Measurements from ENCODE around the gene EEPD1. TPM values are rescaled to one million over a fixed set of nuclear protein-coding genes. Genes with fewer than 3 reads are reported as not detected.
"Not testable (repeated sequence)": the region's sequence is repeated elsewhere in the genome, so short reads cannot be mapped to it uniquely, and the experiment has no call there.

Gene EEPD1
- total and polyA plus RNA-seq, 2 donors = 16.9 to 32.8 TPM

GRCh38 chr7:36137754-36138153, 15.3 kb upstream of the EEPD1 start:
- H3K27ac ChIP-seq (ENCODE audit: low read depth in 1 of 2, low read length in 1 of 2) = no peak overlapping the region
- 96% methylated on average over 2 of the region's 2 CpGs for WGBS

DNA sequence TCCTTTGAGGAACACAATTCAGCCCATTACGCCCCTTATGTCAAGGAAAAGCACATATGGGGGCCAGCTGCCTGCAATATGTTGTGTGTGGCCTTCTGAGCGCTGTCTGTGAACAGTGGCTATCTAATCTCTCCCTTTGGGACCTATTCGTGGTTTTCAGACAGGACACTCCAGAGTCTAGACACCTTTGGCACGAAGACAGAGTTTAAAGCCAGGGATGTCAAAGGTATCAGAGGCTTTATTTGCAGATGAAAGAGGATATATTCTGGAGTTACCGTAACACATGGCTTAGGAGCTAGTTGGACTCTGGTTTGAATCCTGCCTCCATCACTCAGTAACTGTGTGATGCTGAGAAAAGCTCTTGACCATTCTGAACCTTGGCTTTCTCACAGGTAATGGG, 14.8 kb upstream of the EEPD1 start:
- H3K9me3 ChIP-seq (ENCODE audit: control insufficient read depth in 2 of 2, insufficient read depth in 1 of 2, low read length in 1 of 2) = peaks cover 0 to 3% of the 10 kb centered on the region in 2 donors
- no peak overlapping the region for H3K4me3 ChIP-seq (ENCODE audit: low read length in 2 of 2)
- DNase-seq (ENCODE audit: low read depth in 6 of 9, low spot score in 9 of 9) = no peak
- H3K27ac ChIP-seq (ENCODE audit: low read depth in 1 of 2, low read length in 1 of 2) = no peak overlapping the region
- WGBS = 93% methylated on average over 5 of the region's 5 CpGs
- no peaks in the 10 kb centered on the region for H3K36me3 ChIP-seq (ENCODE audit: control insufficient read depth in 2 of 2, insufficient read depth in 2 of 2, low read length in 1 of 2)
- no peaks in the 10 kb centered on the region for H3K27me3 ChIP-seq (ENCODE audit: control insufficient read depth in 2 of 2, insufficient read depth in 1 of 2, low read length in 1 of 2)
- peaks cover 4 to 17% of the 10 kb centered on the region in 2 donors for H3K4me1 ChIP-seq (ENCODE audit: control insufficient read depth in 2 of 2, insufficient read depth in 2 of 2, low read length in 2 of 2)

More at GRCh38 chr7:36137754-36138153, 15.3 kb upstream of the EEPD1 start:
- no peak for DNase-seq (ENCODE audit: low read depth in 6 of 9, low spot score in 9 of 9)
- Histone ChIP-seq H3K36me3 (ENCODE audit: control insufficient read depth in 2 of 2, insufficient read depth in 2 of 2, low read length in 1 of 2) (no peaks in the 10 kb centered on the region), H3K27me3 (ENCODE audit: control insufficient read depth in 2 of 2, insufficient read depth in 1 of 2, low read length in 1 of 2) (no peaks in the 10 kb centered on the region), H3K4me1 (ENCODE audit: control insufficient read depth in 2 of 2, insufficient read depth in 2 of 2, low read length in 2 of 2) (peaks cover 4 to 17% of the 10 kb centered on the region in 2 donors), H3K9me3 (ENCODE audit: control insufficient read depth in 2 of 2, insufficient read depth in 1 of 2, low read length in 1 of 2) (peaks cover 0 to 3% of the 10 kb centered on the region in 2 donors), H3K4me3 (ENCODE audit: low read length in 2 of 2) (no peak overlapping the region)

GRCh38 chr7:36141351-36141750, 11.7 kb upstream of the EEPD1 start:
- Histone ChIP-seq H3K27me3 (ENCODE audit: control insufficient read depth in 2 of 2, insufficient read depth in 1 of 2, low read length in 1 of 2) (no peaks in the 10 kb centered on the region), H3K9me3 (ENCODE audit: control insufficient read depth in 2 of 2, insufficient read depth in 1 of 2, low read length in 1 of 2) (no peaks in the 10 kb centered on the region), H3K4me3 (ENCODE audit: low read length in 2 of 2) (no peak overlapping the region), H3K36me3 (ENCODE audit: control insufficient read depth in 2 of 2, insufficient read depth in 2 of 2, low read length in 1 of 2) (no peaks in the 10 kb centered on the region), H3K4me1 (ENCODE audit: control insufficient read depth in 2 of 2, insufficient read depth in 2 of 2, low read length in 2 of 2) (no peaks in the 10 kb centered on the region), H3K27ac (ENCODE audit: low read depth in 1 of 2, low read length in 1 of 2) (no peak overlapping the region)
- WGBS = 97% methylated on average over 1 of the region's 1 CpG
- DNase-seq (ENCODE audit: low read depth in 6 of 9, low spot score in 9 of 9) = no peak

GRCh38 chr7:36141850-36142249, 11.2 kb upstream of the EEPD1 start:
- Histone ChIP-seq H3K27me3 (ENCODE audit: control insufficient read depth in 2 of 2, insufficient read depth in 1 of 2, low read length in 1 of 2) (no peaks in the 10 kb centered on the region), H3K27ac (ENCODE audit: low read depth in 1 of 2, low read length in 1 of 2) (no peak overlapping the region)

GRCh38 chr7:36144189-36144588, 8.9 kb upstream of the EEPD1 start:
- Histone ChIP-seq H3K4me1 (ENCODE audit: control insufficient read depth in 2 of 2, insufficient read depth in 2 of 2, low read length in 2 of 2) (peaks cover 0 to 4% of the 10 kb centered on the region in 2 donors), H3K4me3 (ENCODE audit: low read length in 2 of 2) (no peak overlapping the region), H3K27me3 (ENCODE audit: control insufficient read depth in 2 of 2, insufficient read depth in 1 of 2, low read length in 1 of 2) (no peaks in the 10 kb centered on the region)

More at GRCh38 chr7:36141850-36142249, 11.2 kb upstream of the EEPD1 start:
- DNase-seq (ENCODE audit: low read depth in 6 of 9, low spot score in 9 of 9) = no peak
- H3K4me3 ChIP-seq (ENCODE audit: low read length in 2 of 2) = no peak overlapping the region
- H3K36me3 ChIP-seq (ENCODE audit: control insufficient read depth in 2 of 2, insufficient read depth in 2 of 2, low read length in 1 of 2) = no peaks in the 10 kb centered on the region
- H3K4me1 ChIP-seq (ENCODE audit: control insufficient read depth in 2 of 2, insufficient read depth in 2 of 2, low read length in 2 of 2) = no peaks in the 10 kb centered on the region
- H3K9me3 ChIP-seq (ENCODE audit: control insufficient read depth in 2 of 2, insufficient read depth in 1 of 2, low read length in 1 of 2) = no peaks in the 10 kb centered on the region

DNA sequence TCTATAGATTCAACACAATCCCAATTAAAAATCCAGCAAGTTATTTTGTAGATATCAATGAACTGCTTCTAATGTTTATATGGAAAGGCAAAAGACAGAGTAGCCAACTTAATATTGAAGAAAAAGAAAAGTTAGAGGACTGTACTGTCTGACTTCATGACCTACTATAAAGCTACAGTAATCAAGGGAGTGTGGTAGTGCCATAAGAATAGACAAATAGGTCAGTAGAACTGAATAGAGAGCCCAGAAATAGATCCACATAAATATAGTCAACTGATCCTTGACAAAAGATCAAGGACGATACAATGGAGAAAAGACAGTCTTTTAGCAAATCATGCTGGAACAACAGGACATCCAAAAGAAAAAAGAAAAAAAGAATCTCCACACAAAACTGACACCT, 7.4 kb upstream of the EEPD1 start:
- no peak overlapping the region for H3K27ac ChIP-seq (ENCODE audit: low read depth in 1 of 2, low read length in 1 of 2)
- WGBS = 91% methylated on average over 1 of the region's 1 CpG
- H3K36me3 ChIP-seq (ENCODE audit: control insufficient read depth in 2 of 2, insufficient read depth in 2 of 2, low read length in 1 of 2) = no peaks in the 10 kb centered on the region
- H3K27me3 ChIP-seq (ENCODE audit: control insufficient read depth in 2 of 2, insufficient read depth in 1 of 2, low read length in 1 of 2) = no peaks in the 10 kb centered on the region
- no peak for DNase-seq (ENCODE audit: low read depth in 6 of 9, low spot score in 9 of 9)
- peaks cover 0 to 4% of the 10 kb centered on the region in 2 donors for H3K4me1 ChIP-seq (ENCODE audit: control insufficient read depth in 2 of 2, insufficient read depth in 2 of 2, low read length in 2 of 2)
- H3K9me3 ChIP-seq (ENCODE audit: control insufficient read depth in 2 of 2, insufficient read depth in 1 of 2, low read length in 1 of 2) = peaks cover 0 to 4% of the 10 kb centered on the region in 2 donors
- no peak overlapping the region for H3K4me3 ChIP-seq (ENCODE audit: low read length in 2 of 2)

More at GRCh38 chr7:36144189-36144588, 8.9 kb upstream of the EEPD1 start:
- H3K36me3 ChIP-seq (ENCODE audit: control insufficient read depth in 2 of 2, insufficient read depth in 2 of 2, low read length in 1 of 2) = no peaks in the 10 kb centered on the region
- DNase-seq (ENCODE audit: low read depth in 6 of 9, low spot score in 9 of 9) = no peak
- H3K9me3 ChIP-seq (ENCODE audit: control insufficient read depth in 2 of 2, insufficient read depth in 1 of 2, low read length in 1 of 2) = peaks cover 0 to 4% of the 10 kb centered on the region in 2 donors
- H3K27ac ChIP-seq (ENCODE audit: low read depth in 1 of 2, low read length in 1 of 2) = no peak overlapping the region

DNA sequence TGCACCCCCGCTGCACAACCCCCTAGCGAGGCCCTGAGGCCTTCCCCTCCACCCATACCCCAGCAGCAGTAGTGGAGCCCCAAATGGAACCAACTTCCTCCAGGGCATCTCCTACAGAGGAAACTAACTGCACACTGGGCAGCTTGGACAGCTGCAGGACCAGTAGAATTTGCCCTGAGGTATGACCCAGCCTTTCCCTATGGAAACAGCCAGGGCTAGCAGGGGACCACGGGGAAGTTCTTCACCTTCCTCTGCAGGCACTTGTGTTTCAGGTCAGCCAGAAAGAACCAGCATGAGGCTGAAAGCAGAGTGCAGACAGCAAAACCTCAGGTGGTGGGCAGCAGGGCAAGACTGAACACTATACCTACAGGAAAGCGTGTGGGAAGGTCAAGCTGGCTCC, 5.7 kb upstream of the EEPD1 start:
- 98% methylated on average over 4 of the region's 4 CpGs for WGBS

GRCh38 chr7:36148422-36149065, 4.5 kb upstream of the EEPD1 start:
- H3K36me3 ChIP-seq (ENCODE audit: control insufficient read depth in 2 of 2, insufficient read depth in 2 of 2, low read length in 1 of 2) = no peaks in the 10 kb centered on the region
- no peak overlapping the region for H3K27ac ChIP-seq (ENCODE audit: low read depth in 1 of 2, low read length in 1 of 2)
- no peak overlapping the region for H3K4me3 ChIP-seq (ENCODE audit: low read length in 2 of 2)
- H3K27me3 ChIP-seq (ENCODE audit: control insufficient read depth in 2 of 2, insufficient read depth in 1 of 2, low read length in 1 of 2) = no peaks in the 10 kb centered on the region
- DNase-seq (ENCODE audit: low read depth in 6 of 9, low spot score in 9 of 9) = no peak
- WGBS = 86% methylated on average over 4 of the region's 4 CpGs
- peaks cover 0 to 11% of the 10 kb centered on the region in 2 donors for H3K4me1 ChIP-seq (ENCODE audit: control insufficient read depth in 2 of 2, insufficient read depth in 2 of 2, low read length in 2 of 2)
- H3K9me3 ChIP-seq (ENCODE audit: control insufficient read depth in 2 of 2, insufficient read depth in 1 of 2, low read length in 1 of 2) = peaks cover 0 to 4% of the 10 kb centered on the region in 2 donors

More for the DNA sequence above, 5.7 kb upstream of the EEPD1 start:
- Histone ChIP-seq H3K4me3 (ENCODE audit: low read length in 2 of 2) (no peak overlapping the region), H3K36me3 (ENCODE audit: control insufficient read depth in 2 of 2, insufficient read depth in 2 of 2, low read length in 1 of 2) (no peaks in the 10 kb centered on the region), H3K9me3 (ENCODE audit: control insufficient read depth in 2 of 2, insufficient read depth in 1 of 2, low read length in 1 of 2) (peaks cover 0 to 4% of the 10 kb centered on the region in 2 donors), H3K27ac (ENCODE audit: low read depth in 1 of 2, low read length in 1 of 2) (no peak overlapping the region), H3K4me1 (ENCODE audit: control insufficient read depth in 2 of 2, insufficient read depth in 2 of 2, low read length in 2 of 2) (peaks cover 0 to 7% of the 10 kb centered on the region in 2 donors), H3K27me3 (ENCODE audit: control insufficient read depth in 2 of 2, insufficient read depth in 1 of 2, low read length in 1 of 2) (no peaks in the 10 kb centered on the region)
- DNase-seq (ENCODE audit: low read depth in 6 of 9, low spot score in 9 of 9) = no peak

GRCh38 chr7:36149240-36149639, 3.8 kb upstream of the EEPD1 start:
- not testable (repeated sequence) for H3K27ac ChIP-seq (ENCODE audit: low read depth in 1 of 2, low read length in 1 of 2)

More at GRCh38 chr7:36149240-36149639, 3.8 kb upstream of the EEPD1 start:
- H3K27me3 ChIP-seq (ENCODE audit: control insufficient read depth in 2 of 2, insufficient read depth in 1 of 2, low read length in 1 of 2); H3K9me3 ChIP-seq (ENCODE audit: control insufficient read depth in 2 of 2, insufficient read depth in 1 of 2, low read length in 1 of 2); H3K36me3 ChIP-seq (ENCODE audit: control insufficient read depth in 2 of 2, insufficient read depth in 2 of 2, low read length in 1 of 2); DNase-seq (ENCODE audit: low read depth in 6 of 9, low spot score in 9 of 9); H3K4me3 ChIP-seq (ENCODE audit: low read length in 2 of 2): not testable (repeated sequence)
- peaks cover 5 to 18% of the 10 kb centered on the region in 2 donors for H3K4me1 ChIP-seq (ENCODE audit: control insufficient read depth in 2 of 2, insufficient read depth in 2 of 2, low read length in 2 of 2)
- 100% methylated on average over 1 of the region's 2 CpGs for WGBS

Measured in thymus (tissue), 11 donors.